Naive thymus-derived CD4-positive, alpha-beta T cell (primary cell): Measurements from ENCODE around the gene TMEM132D. TPM values are rescaled to one million over a fixed set of nuclear protein-coding genes. Genes with fewer than 3 reads are reported as not detected.

ENCODE experiments used
- ATAC-seq: fragments of 150-1000 bp; cut with Tn5 transposase; 2 replicates; pipeline ENCODE4 v1.10.0; 2021; ENCODE audit warnings: mild to moderate bottlenecking, moderate library complexity
- CTCF ChIA-PET: fragments of 350-600 bp; sonication (Branson Sonifier 250); formaldehyde crosslinking; loops from one replicate; lab custom pipeline; 2021; ENCODE audit warnings: antibody characterized with exemption; lab: Charles Lee
- POLR2A ChIA-PET: fragments of 350-600 bp; sonication (Branson Sonifier 250); formaldehyde crosslinking; loops from one replicate; lab custom pipeline; 2021; ENCODE audit warnings: antibody characterized with exemption, inconsistent platforms; lab: Charles Lee
- DNase-seq, 9 donors: peaks; one replicate each; pipeline versions ENCODE4 v3.0.0 to v3.0.0-alpha.2; 2020 to 2022; ENCODE audit warnings: mixed read lengths in 1 of 9
- H3K27ac ChIP-seq: one replicate; pipeline ENCODE4 v1.7.0; 2013; ENCODE audit warnings: mild to moderate bottlenecking, low read depth, low read length, moderate library complexity
- H3K27me3 ChIP-seq, 2 donors: one replicate each; pipeline ENCODE4 v1.7.0; 2013; ENCODE audit warnings: low read length in 2 of 2, mild to moderate bottlenecking in 2 of 2, moderate library complexity in 2 of 2; ENCODE audit not compliant: control insufficient read depth in 2 of 2, insufficient read depth in 2 of 2
- H3K36me3 ChIP-seq, 3 experiments: 1 replicate in 2 of 3; 2 replicates in 1 of 3; pipeline ENCODE4 v1.7.0; 2013; ENCODE audit warnings: low read length in 3 of 3, mild to moderate bottlenecking in 3 of 3, moderate library complexity in 1 of 3; ENCODE audit not compliant: insufficient read depth in 3 of 3, control insufficient read depth in 2 of 3
- H3K4me1 ChIP-seq, 2 donors: one replicate each; pipeline ENCODE4 v1.7.0; 2013; ENCODE audit warnings: low read length in 2 of 2, mild to moderate bottlenecking in 2 of 2, moderate library complexity in 1 of 2; ENCODE audit not compliant: control insufficient read depth in 2 of 2, insufficient read depth in 2 of 2
- H3K4me3 ChIP-seq: 2 replicates; pipeline ENCODE4 v1.7.0; 2013; ENCODE audit warnings: mild to moderate bottlenecking, low read length
- H3K9me3 ChIP-seq, 3 experiments: 1 replicate in 2 of 3; 2 replicates in 1 of 3; pipeline ENCODE4 v1.7.0; 2013; ENCODE audit warnings: low read length in 3 of 3; ENCODE audit not compliant: control insufficient read depth in 2 of 3
- H3K27ac Mint-ChIP-seq, 9 donors: one replicate each; pipeline ENCODE4 v1.8.0; 2020 to 2022; ENCODE audit warnings: mixed read lengths in 9 of 9, mild to moderate bottlenecking in 8 of 9, moderate library complexity in 5 of 9, inconsistent platforms in 2 of 9
- H3K27me3 Mint-ChIP-seq, 5 donors: one replicate each; pipeline ENCODE4 v1.8.0; 2021 to 2022; ENCODE audit warnings: mixed read lengths in 5 of 5, mild to moderate bottlenecking in 1 of 5
- H3K36me3 Mint-ChIP-seq, 5 donors: one replicate each; pipeline ENCODE4 v1.8.0; 2020 to 2022; ENCODE audit warnings: mixed read lengths in 5 of 5, mild to moderate bottlenecking in 3 of 5, inconsistent platforms in 1 of 5
- H3K4me1 Mint-ChIP-seq, 7 donors: one replicate each; pipeline ENCODE4 v1.8.0; 2020 to 2022; ENCODE audit warnings: mixed read lengths in 7 of 7, mild to moderate bottlenecking in 3 of 7, inconsistent platforms in 1 of 7
- H3K4me3 Mint-ChIP-seq, 10 donors: one replicate each; pipeline ENCODE4 v1.8.0; 2020 to 2022; ENCODE audit warnings: mild to moderate bottlenecking in 10 of 10, mixed read lengths in 10 of 10, moderate library complexity in 6 of 10, inconsistent platforms in 2 of 10
- H3K9me3 Mint-ChIP-seq, 11 donors: one replicate each; pipeline ENCODE4 v1.8.0; 2020 to 2022; ENCODE audit warnings: mixed read lengths in 11 of 11, mild to moderate bottlenecking in 4 of 11, inconsistent platforms in 1 of 11, moderate library complexity in 1 of 11
- intact Hi-C, 2 donors: fragments of 100-400 bp; cut with micrococcal nuclease; formaldehyde crosslinking; loops; one replicate each; pipeline ENCODE4 v1.15.1; 2023
- polyA plus RNA-seq, 2 donors: library from polyadenylated mRNA; unstranded; fragments of 300-500 nt; fragmentation: Illumina TruSeq; gene quantifications; one replicate each; pipeline ENCODE4 v1.2.3, GENCODE V29; 2021
- total RNA-seq, 6 experiments: library from RNA in 5 of 6; stranded (reverse) in 5 of 6; gene quantifications; 1 replicate in 5 of 6; 2 replicates in 1 of 6; pipeline ENCODE4 v1.2.3 and lab custom pipeline; 2021 to 2026

The TMEM132D gene
- total and polyA plus RNA-seq, 7 experiments from 2014 or later = not detected

GRCh38 chr12:129503802-129504201 lies 400.0 kb downstream of the TMEM132D start:
- intact Hi-C loops = no loop called here
- no peak for DNase-seq
- CTCF ChIA-PET = no interaction called here
- H3K36me3 ChIP-seq = no peaks in the 10 kb centered on the region
- Mint-ChIP-seq H3K27ac (no peak overlapping the region), H3K4me1 (no peaks in the 10 kb centered on the region), H3K9me3 (peaks cover 0 to 9% (median 2%) of the 10 kb centered on the region in 11 donors), H3K27me3 (no peaks in the 10 kb centered on the region), H3K4me3 (no peak overlapping the region), H3K36me3 (no peaks in the 10 kb centered on the region)
- ATAC-seq = no peak
- no peak overlapping the region for H3K4me3 ChIP-seq
- POLR2A ChIA-PET = no interaction called here
- no peaks in the 10 kb centered on the region for H3K27me3 ChIP-seq
- no peaks in the 10 kb centered on the region for H3K9me3 ChIP-seq
- no peak overlapping the region for H3K27ac ChIP-seq
- H3K4me1 ChIP-seq = no peaks in the 10 kb centered on the region

DNA sequence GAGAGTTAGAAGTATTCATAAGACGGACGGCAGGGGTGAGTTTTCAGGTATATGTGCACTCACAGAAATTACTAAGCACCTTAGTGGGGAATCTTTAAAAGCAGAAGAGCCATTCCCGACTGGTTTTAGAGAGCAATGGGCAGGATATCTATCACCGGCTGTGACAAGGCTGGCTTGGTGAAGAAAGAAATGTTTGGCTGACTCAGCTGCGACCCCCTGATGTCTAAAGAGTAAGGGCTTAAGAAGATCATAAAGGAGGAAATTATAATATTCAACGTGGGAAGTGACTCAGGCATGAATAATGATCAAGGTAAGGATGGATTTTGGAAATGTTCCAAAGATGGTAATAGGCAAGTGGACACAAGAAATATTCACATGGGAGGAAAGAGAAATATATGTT lies 407.6 kb downstream of the TMEM132D start:
- ATAC-seq = no peak

GRCh38 chr12:129494766-129495165 lies 409.1 kb downstream of the TMEM132D start:
- peaks cover 0 to 4% (median 0%) of the 10 kb centered on the region in 5 donors for H3K27me3 Mint-ChIP-seq
- H3K27ac ChIP-seq = no peak overlapping the region
- no peak overlapping the region for H3K4me3 Mint-ChIP-seq
- DNase-seq (no peak), ATAC-seq (no peak)
- no peaks in the 10 kb centered on the region for H3K9me3 ChIP-seq
- H3K27me3 ChIP-seq = no peaks in the 10 kb centered on the region
- POLR2A ChIA-PET = no interaction called here
- H3K4me1 Mint-ChIP-seq = peaks cover 0 to 1% (median 0%) of the 10 kb centered on the region in 7 donors
- no peaks in the 10 kb centered on the region for H3K36me3 ChIP-seq
- peaks cover 0 to 12% (median 0%) of the 10 kb centered on the region in 11 donors for H3K9me3 Mint-ChIP-seq
- intact Hi-C loops = no loop called here
- no peaks in the 10 kb centered on the region for H3K36me3 Mint-ChIP-seq
- CTCF ChIA-PET = no interaction called here
- no peak overlapping the region for H3K4me3 ChIP-seq
- no peak overlapping the region for H3K27ac Mint-ChIP-seq
- H3K4me1 ChIP-seq = no peaks in the 10 kb centered on the region

More for the DNA sequence above, 407.6 kb downstream of the TMEM132D start:
- Mint-ChIP-seq H3K4me3 (no peak overlapping the region), H3K36me3 (no peaks in the 10 kb centered on the region), H3K4me1 (no peaks in the 10 kb centered on the region), H3K9me3 (peaks cover 0 to 10% (median 2%) of the 10 kb centered on the region in 11 donors), H3K27ac (no peak overlapping the region), H3K27me3 (peaks cover 0 to 4% (median 0%) of the 10 kb centered on the region in 5 donors)
- Histone ChIP-seq H3K4me1 (no peaks in the 10 kb centered on the region), H3K4me3 (no peak overlapping the region), H3K9me3 (no peaks in the 10 kb centered on the region), H3K27me3 (no peaks in the 10 kb centered on the region), H3K27ac (no peak overlapping the region), H3K36me3 (no peaks in the 10 kb centered on the region)
- POLR2A ChIA-PET = no interaction called here
- intact Hi-C loops = no loop called here
- CTCF ChIA-PET = no interaction called here
- no peak for DNase-seq

GRCh38 chr12:129494260-129494659 lies 409.6 kb downstream of the TMEM132D start:
- intact Hi-C loops = no loop called here
- no peaks in the 10 kb centered on the region for H3K27me3 ChIP-seq
- Mint-ChIP-seq H3K4me3 (no peak overlapping the region), H3K4me1 (peaks cover 0 to 1% (median 0%) of the 10 kb centered on the region in 7 donors), H3K27me3 (peaks cover 0 to 4% (median 0%) of the 10 kb centered on the region in 5 donors), H3K9me3 (peaks cover 0 to 12% (median 0%) of the 10 kb centered on the region in 11 donors), H3K36me3 (no peaks in the 10 kb centered on the region), H3K27ac (no peak overlapping the region)
- POLR2A ChIA-PET = no interaction called here
- no peak for DNase-seq
- no peaks in the 10 kb centered on the region for H3K36me3 ChIP-seq
- H3K4me3 ChIP-seq = no peak overlapping the region
- ATAC-seq = no peak
- H3K9me3 ChIP-seq = no peaks in the 10 kb centered on the region
- no peaks in the 10 kb centered on the region for H3K4me1 ChIP-seq
- CTCF ChIA-PET = no interaction called here
- no peak overlapping the region for H3K27ac ChIP-seq

- H3K27ac Mint-ChIP-seq = no peak overlapping the region
- H3K27me3 Mint-ChIP-seq = peaks cover 0 to 4% (median 0%) of the 10 kb centered on the region in 5 donors
- Histone ChIP-seq H3K27ac (no peak overlapping the region), H3K36me3 (no peaks in the 10 kb centered on the region), H3K9me3 (no peaks in the 10 kb centered on the region), H3K4me1 (no peaks in the 10 kb centered on the region), H3K27me3 (no peaks in the 10 kb centered on the region), H3K4me3 (no peak overlapping the region)
- ATAC-seq (no peak), DNase-seq (no peak)
- H3K4me1 Mint-ChIP-seq = peaks cover 0 to 1% (median 0%) of the 10 kb centered on the region in 7 donors
- intact Hi-C loops = no loop called here
- POLR2A ChIA-PET = no interaction called here
- CTCF ChIA-PET = no interaction called here
- H3K4me3 Mint-ChIP-seq = no peak overlapping the region
- H3K9me3 Mint-ChIP-seq = peaks cover 0 to 17% (median 4%) of the 10 kb centered on the region in 11 donors
- H3K36me3 Mint-ChIP-seq = no peaks in the 10 kb centered on the region
These were observed 414.6 kb downstream of the TMEM132D start for GRCh38 chr12:129489100-129489676.

- CTCF ChIA-PET = no interaction called here
- H3K27ac Mint-ChIP-seq = no peak overlapping the region
- no peaks in the 10 kb centered on the region for H3K27me3 Mint-ChIP-seq
- ATAC-seq (no peak), DNase-seq (no peak)
- intact Hi-C loops = no loop called here
- peaks cover 0 to 1% (median 0%) of the 10 kb centered on the region in 7 donors for H3K4me1 Mint-ChIP-seq
- Histone ChIP-seq H3K9me3 (no peaks in the 10 kb centered on the region), H3K4me1 (no peaks in the 10 kb centered on the region), H3K36me3 (no peaks in the 10 kb centered on the region), H3K27ac (no peak overlapping the region), H3K4me3 (no peak overlapping the region), H3K27me3 (no peaks in the 10 kb centered on the region)
- no peak overlapping the region for H3K4me3 Mint-ChIP-seq
- peaks cover 0 to 13% (median 4%) of the 10 kb centered on the region in 11 donors for H3K9me3 Mint-ChIP-seq
- H3K36me3 Mint-ChIP-seq = no peaks in the 10 kb centered on the region
- POLR2A ChIA-PET = no interaction called here
These were observed 416.9 kb downstream of the TMEM132D start for GRCh38 chr12:129486931-129487330.
